Trophoblast cell (in vitro differentiated cells and primary cell): ENCODE measurements around the gene ZNF487.
"Not testable (repeated sequence)": the region's sequence is repeated elsewhere in the genome, so short reads cannot be mapped to it uniquely, and the experiment has no call there.

Experiments
- DNase-seq, 2 donors: peaks; one replicate each; pipeline ENCODE4 v3.0.0-alpha.2; 2016
- H2AFZ ChIP-seq: 2 replicates; pipeline ENCODE4 v1.6.1; 2013; ENCODE audit warnings: low read length, moderate library complexity, mild to moderate bottlenecking; ENCODE audit not compliant: insufficient read depth, poor library complexity
- H2AK5ac ChIP-seq: 2 replicates; pipeline ENCODE4 v1.6.1; 2013; ENCODE audit warnings: mild to moderate bottlenecking, low read length
- H2BK120ac ChIP-seq: 2 replicates; pipeline ENCODE4 v1.6.1; 2013; ENCODE audit warnings: low read length, mild to moderate bottlenecking, moderate library complexity; ENCODE audit not compliant: insufficient read depth, poor library complexity
- H2BK12ac ChIP-seq: 2 replicates; pipeline ENCODE4 v1.6.1; 2013; ENCODE audit warnings: mild to moderate bottlenecking, low read length, moderate library complexity
- H2BK5ac ChIP-seq: 2 replicates; pipeline ENCODE4 v1.6.1; 2013; ENCODE audit warnings: low read length, low read depth, moderate library complexity, mild to moderate bottlenecking; ENCODE audit not compliant: poor library complexity
- H3K14ac ChIP-seq: 2 replicates; pipeline ENCODE4 v1.6.1; 2013; ENCODE audit warnings: mild to moderate bottlenecking, low read length
- H3K18ac ChIP-seq: 2 replicates; pipeline ENCODE4 v1.6.1; 2013; ENCODE audit warnings: mild to moderate bottlenecking, low read length
- H3K23ac ChIP-seq: 2 replicates; pipeline ENCODE4 v1.6.1; 2013; ENCODE audit warnings: low read length
- H3K27ac ChIP-seq: 2 replicates; pipeline ENCODE4 v1.5.1; 2013; ENCODE audit warnings: low read depth, mild to moderate bottlenecking, inconsistent platforms, low read length, moderate library complexity
- H3K27me3 ChIP-seq: 2 replicates; pipeline ENCODE4 v1.6.1; 2013; ENCODE audit warnings: inconsistent platforms, mild to moderate bottlenecking, low read length, moderate library complexity; ENCODE audit not compliant: insufficient read depth
- H3K36me3 ChIP-seq, 2 experiments: 1 replicate in 1 of 2; 2 replicates in 1 of 2; pipeline ENCODE4 v1.6.1; 2013; ENCODE audit warnings: low read length in 2 of 2, mild to moderate bottlenecking in 2 of 2, moderate library complexity in 1 of 2; ENCODE audit not compliant: insufficient read depth in 2 of 2, control insufficient read depth in 1 of 2
- H3K4ac ChIP-seq: 2 replicates; pipeline ENCODE4 v1.6.1; 2013; ENCODE audit warnings: low read depth, mild to moderate bottlenecking, low read length, moderate library complexity
- H3K4me1 ChIP-seq, 2 experiments: 1 replicate in 1 of 2; 2 replicates in 1 of 2; pipeline ENCODE4 v1.6.1; 2013; ENCODE audit warnings: low read length in 2 of 2, mild to moderate bottlenecking in 2 of 2, moderate library complexity in 1 of 2; ENCODE audit not compliant: insufficient read depth in 2 of 2, control insufficient read depth in 1 of 2
- H3K4me2 ChIP-seq: 2 replicates; pipeline ENCODE4 v1.6.1; 2013; ENCODE audit warnings: inconsistent platforms, mild to moderate bottlenecking, low read length, moderate library complexity
- H3K4me3 ChIP-seq: 2 replicates; pipeline ENCODE4 v1.5.1; 2013; ENCODE audit warnings: mild to moderate bottlenecking, low read depth, low read length, inconsistent platforms
- H3K79me1 ChIP-seq: one replicate; pipeline ENCODE4 v1.6.1; 2013; ENCODE audit warnings: low read length
- H3K79me2 ChIP-seq: 2 replicates; pipeline ENCODE4 v1.6.1; 2013; ENCODE audit warnings: low read length, mild to moderate bottlenecking; ENCODE audit not compliant: control insufficient read depth, insufficient read depth, poor library complexity
- H3K9ac ChIP-seq: 2 replicates; pipeline ENCODE4 v1.6.1; 2013; ENCODE audit warnings: mild to moderate bottlenecking, low read length
- H3K9me3 ChIP-seq: 2 replicates; pipeline ENCODE4 v1.6.1; 2013; ENCODE audit warnings: low read depth, mild to moderate bottlenecking, control low read depth, inconsistent platforms, low read length; ENCODE audit not compliant: insufficient read depth
- H4K12ac ChIP-seq: 2 replicates; pipeline ENCODE4 v1.6.1; 2013; ENCODE audit warnings: low read depth, mild to moderate bottlenecking, low read length, moderate library complexity
- H4K8ac ChIP-seq: 2 replicates; pipeline ENCODE4 v1.6.1; 2013; ENCODE audit warnings: low read depth, mild to moderate bottlenecking, low read length, moderate library complexity
- H4K91ac ChIP-seq: one replicate; pipeline ENCODE4 v1.6.1; 2013; ENCODE audit warnings: low read depth, mild to moderate bottlenecking, low read length, moderate library complexity
- WGBS: extraction: QIAGEN DNeasy Blood & Tissue Kit; methylation state at CpG from one replicate; pipeline ENCODE4 v1.1.7; 2013; ENCODE audit warnings: missing lambda C conversion rate; ENCODE audit not compliant: insufficient read length, insufficient coverage; ENCODE audit errors: extremely low coverage; 5-methylcytosine and 5-hydroxymethylcytosine counted together

Gene ZNF487

DNA sequence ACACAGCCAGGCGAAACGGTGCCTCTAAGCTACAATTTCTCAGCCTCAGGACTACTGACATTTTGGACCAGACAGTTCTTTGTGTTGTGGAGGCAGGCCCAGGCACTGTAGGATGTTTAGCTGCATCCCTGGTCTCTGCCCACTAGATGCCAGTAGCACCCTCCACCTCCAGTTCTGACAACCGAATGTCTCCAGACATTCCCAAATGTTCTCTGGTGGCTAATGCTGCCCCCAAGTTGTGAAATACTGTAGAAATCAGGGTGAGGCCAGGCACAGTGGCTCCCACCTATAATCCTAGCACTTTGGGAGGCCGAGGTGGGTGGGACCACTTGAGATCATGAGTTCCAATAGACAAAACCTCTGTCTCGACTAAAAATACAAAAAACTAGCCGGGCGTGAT is 46.2 kb upstream of the ZNF487 start:
- no peak overlapping the region for H3K18ac ChIP-seq
- no peak overlapping the region for H3K4ac ChIP-seq
- no CpG with 5 or more reads among the region's 7 CpGs for WGBS
- peaks cover 11% of the 10 kb centered on the region for H3K79me2 ChIP-seq
- no peak for DNase-seq
- no peak overlapping the region for H3K23ac ChIP-seq
- H2BK120ac ChIP-seq = no peak overlapping the region
- no peak overlapping the region for H2BK5ac ChIP-seq
- H2BK12ac ChIP-seq = no peak overlapping the region
- H3K79me1 ChIP-seq = peaks cover 2% of the 10 kb centered on the region
- H2AFZ ChIP-seq = no peak overlapping the region
- H2AK5ac ChIP-seq = no peak overlapping the region
- no peaks in the 10 kb centered on the region for H3K9me3 ChIP-seq
- H3K14ac ChIP-seq = no peak overlapping the region
- no peak overlapping the region for H4K8ac ChIP-seq
- H3K4me1 ChIP-seq = peaks cover 0 to 7% of the 10 kb centered on the region in 2 experiments
- H3K27ac ChIP-seq = no peak overlapping the region
- H3K36me3 ChIP-seq = peaks cover 56 to 71% of the 10 kb centered on the region in 2 experiments
- no peak overlapping the region for H3K4me2 ChIP-seq
- H3K9ac ChIP-seq = no peak overlapping the region
- H4K91ac ChIP-seq = no peak overlapping the region
- no peak overlapping the region for H4K12ac ChIP-seq
- no peaks in the 10 kb centered on the region for H3K27me3 ChIP-seq
- no peak overlapping the region for H3K4me3 ChIP-seq

DNA sequence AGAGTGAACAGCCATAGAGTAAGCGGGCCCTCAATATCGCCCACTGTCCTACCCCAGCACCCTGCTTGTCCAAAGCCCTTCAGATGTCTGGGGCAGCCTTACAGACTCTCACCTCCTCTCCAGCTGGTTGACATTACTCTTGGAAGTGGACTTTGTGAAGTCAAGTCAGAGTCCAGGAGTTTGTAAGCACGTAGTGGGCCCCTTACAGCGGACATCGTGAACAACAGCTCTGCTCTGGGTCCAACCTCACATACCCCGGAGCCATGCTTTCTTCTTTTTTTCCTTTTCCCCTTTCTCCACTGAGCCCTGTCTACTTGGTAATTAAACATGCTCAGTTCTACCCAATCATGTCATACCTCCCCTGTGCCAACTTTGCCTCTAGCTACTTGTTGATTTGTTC is 45.4 kb upstream of the ZNF487 start:
- Histone ChIP-seq H3K4me2 (no peak overlapping the region), H3K18ac (no peak overlapping the region), H3K14ac (no peak overlapping the region), H3K4me3 (no peak overlapping the region), H3K4me1 (peaks cover 0 to 7% of the 10 kb centered on the region in 2 experiments), H3K4ac (peak overlapping the region; percentile 37), H2BK12ac (no peak overlapping the region), H2BK5ac (no peak overlapping the region), H3K9ac (no peak overlapping the region), H3K36me3 (peaks cover 54 to 70% of the 10 kb centered on the region in 2 experiments), H4K8ac (no peak overlapping the region), H3K9me3 (no peaks in the 10 kb centered on the region), H3K27me3 (no peaks in the 10 kb centered on the region), H2BK120ac (no peak overlapping the region), H3K23ac (no peak overlapping the region), H2AFZ (no peak overlapping the region), H4K12ac (no peak overlapping the region), H2AK5ac (no peak overlapping the region), H4K91ac (no peak overlapping the region), H3K27ac (no peak overlapping the region), H3K79me1 (peaks cover 9% of the 10 kb centered on the region), H3K79me2 (peaks cover 17% of the 10 kb centered on the region)
- DNase-seq = no peak
- no CpG with 5 or more reads among the region's 6 CpGs for WGBS

DNA sequence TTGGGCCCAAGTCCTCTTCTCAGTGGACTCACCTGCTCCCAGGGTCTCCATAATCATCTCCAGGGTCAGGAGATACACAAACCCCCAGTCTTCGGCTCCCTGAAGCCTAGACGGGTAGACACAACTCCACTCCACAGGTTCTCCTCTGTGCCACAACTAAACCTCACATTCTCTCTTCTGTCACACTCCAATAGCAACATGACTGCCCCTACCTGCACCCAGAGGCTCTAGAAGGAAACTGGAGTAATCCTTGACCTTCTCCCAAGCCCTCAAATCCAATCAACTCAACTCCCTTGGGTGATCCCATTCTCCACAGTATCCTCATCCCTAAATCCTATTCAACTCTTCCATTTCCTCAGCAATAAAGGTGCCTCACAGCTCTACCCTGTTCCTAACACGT is 44.2 kb upstream of the ZNF487 start:
- Histone ChIP-seq H3K36me3 (peaks cover 42 to 57% of the 10 kb centered on the region in 2 experiments), H3K79me2 (peaks cover 23% of the 10 kb centered on the region), H2BK12ac (no peak overlapping the region), H3K79me1 (peaks cover 17% of the 10 kb centered on the region), H2BK120ac (no peak overlapping the region), H3K18ac (no peak overlapping the region), H3K23ac (no peak overlapping the region), H3K4me3 (no peak overlapping the region), H4K12ac (no peak overlapping the region), H4K8ac (no peak overlapping the region), H3K4me2 (no peak overlapping the region), H3K9ac (no peak overlapping the region), H2BK5ac (no peak overlapping the region), H2AFZ (no peak overlapping the region), H3K9me3 (no peaks in the 10 kb centered on the region), H3K14ac (no peak overlapping the region), H3K27ac (no peak overlapping the region), H3K27me3 (no peaks in the 10 kb centered on the region), H3K4ac (peak overlapping the region; percentile 16), H2AK5ac (no peak overlapping the region), H4K91ac (no peak overlapping the region), H3K4me1 (peaks cover 0 to 7% of the 10 kb centered on the region in 2 experiments)
- no peak for DNase-seq
- WGBS = no CpG with 5 or more reads among the region's 3 CpGs

DNA sequence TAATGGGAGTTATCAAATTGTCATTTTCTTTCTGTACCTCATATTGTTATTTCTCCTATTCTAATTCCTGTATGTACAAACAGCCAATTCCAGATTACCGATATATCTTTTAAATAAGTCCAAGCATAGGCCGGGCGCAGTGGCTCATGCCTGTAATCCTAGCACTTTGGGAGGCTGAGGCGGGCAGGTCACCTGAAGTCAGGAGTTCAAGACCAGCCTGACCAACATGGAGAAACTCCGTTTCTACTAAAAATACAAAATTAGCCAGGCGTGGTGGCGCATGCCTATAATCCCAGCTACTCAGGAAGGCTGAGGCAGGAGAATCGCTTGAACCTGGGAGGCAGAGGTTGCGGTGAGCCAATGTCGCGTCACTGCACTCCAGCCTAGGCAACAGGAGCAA is 43.7 kb upstream of the ZNF487 start:
- not testable (repeated sequence) for H2AK5ac ChIP-seq, H3K18ac ChIP-seq, H3K23ac ChIP-seq, H3K14ac ChIP-seq, H2AFZ ChIP-seq, DNase-seq, H3K27ac ChIP-seq, H3K9me3 ChIP-seq, H3K27me3 ChIP-seq, H4K12ac ChIP-seq, H4K91ac ChIP-seq, H2BK12ac ChIP-seq, H2BK120ac ChIP-seq, H3K4me2 ChIP-seq, H2BK5ac ChIP-seq, H3K4me3 ChIP-seq, H4K8ac ChIP-seq, H3K9ac ChIP-seq
- Histone ChIP-seq H3K4me1 (peaks cover 3 to 10% of the 10 kb centered on the region in 2 experiments), H3K79me2 (peaks cover 24% of the 10 kb centered on the region), H3K36me3 (peaks cover 42 to 55% of the 10 kb centered on the region in 2 experiments), H3K4ac (peak overlapping the region; percentile 86), H3K79me1 (peaks cover 17% of the 10 kb centered on the region)
- no CpG with 5 or more reads among the region's 11 CpGs for WGBS
